Coronary artery (tissue), 2 donors: ENCODE measurements around the gene SAXO1.
"Not testable (repeated sequence)": the region's sequence is repeated elsewhere in the genome, so short reads cannot be mapped to it uniquely, and the experiment has no call there.

Experiments used
- DNase-seq: peaks from one replicate; pipeline ENCODE4 v3.0.0-alpha.2; 2017; ENCODE audit warnings: low spot score
- H3K27ac ChIP-seq, 2 donors: fragments of 200-600 bp; sonication (generic); one replicate each; pipeline ENCODE4 v1.5.1; 2016 to 2019
- H3K4me3 ChIP-seq: fragments of 200-600 bp; sonication (generic); 2 replicates; pipeline ENCODE4 v1.5.1; 2016; ENCODE audit warnings: mild to moderate bottlenecking, moderate library complexity
- TF ChIP-seq, protein P1 (sequence below): fragments of 200-600 bp; sonication (generic); IDR thresholded peaks from one replicate; pipeline ENCODE4 v1.5.1; 2019; ENCODE audit warnings: antibody characterized with exemption

The SAXO1 gene

DNA sequence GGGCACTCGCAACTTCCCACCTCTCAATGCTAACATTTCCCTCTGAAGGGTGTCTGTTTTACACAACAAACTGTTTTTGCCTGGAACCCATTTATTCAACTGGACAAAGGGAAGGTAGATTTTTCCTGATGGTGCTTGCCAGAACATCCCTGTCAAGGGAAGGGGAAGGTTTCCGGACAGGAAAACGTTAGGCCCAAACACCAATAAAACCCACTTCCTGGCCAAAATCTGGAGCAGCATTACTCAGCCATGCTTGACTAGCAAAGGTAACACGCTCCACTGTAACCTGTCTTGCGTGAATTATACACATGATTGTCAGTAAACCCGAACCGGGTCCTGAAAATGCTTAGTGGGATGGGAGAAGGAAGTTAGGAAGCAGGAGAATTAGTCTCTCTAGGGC, 90.2 kb downstream of the SAXO1 start:
- TF ChIP-seq, protein P1, sequence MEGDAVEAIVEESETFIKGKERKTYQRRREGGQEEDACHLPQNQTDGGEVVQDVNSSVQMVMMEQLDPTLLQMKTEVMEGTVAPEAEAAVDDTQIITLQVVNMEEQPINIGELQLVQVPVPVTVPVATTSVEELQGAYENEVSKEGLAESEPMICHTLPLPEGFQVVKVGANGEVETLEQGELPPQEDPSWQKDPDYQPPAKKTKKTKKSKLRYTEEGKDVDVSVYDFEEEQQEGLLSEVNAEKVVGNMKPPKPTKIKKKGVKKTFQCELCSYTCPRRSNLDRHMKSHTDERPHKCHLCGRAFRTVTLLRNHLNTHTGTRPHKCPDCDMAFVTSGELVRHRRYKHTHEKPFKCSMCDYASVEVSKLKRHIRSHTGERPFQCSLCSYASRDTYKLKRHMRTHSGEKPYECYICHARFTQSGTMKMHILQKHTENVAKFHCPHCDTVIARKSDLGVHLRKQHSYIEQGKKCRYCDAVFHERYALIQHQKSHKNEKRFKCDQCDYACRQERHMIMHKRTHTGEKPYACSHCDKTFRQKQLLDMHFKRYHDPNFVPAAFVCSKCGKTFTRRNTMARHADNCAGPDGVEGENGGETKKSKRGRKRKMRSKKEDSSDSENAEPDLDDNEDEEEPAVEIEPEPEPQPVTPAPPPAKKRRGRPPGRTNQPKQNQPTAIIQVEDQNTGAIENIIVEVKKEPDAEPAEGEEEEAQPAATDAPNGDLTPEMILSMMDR: no peak
- no peak overlapping the region for H3K27ac ChIP-seq
- DNase-seq: no peak
- no peak overlapping the region for H3K4me3 ChIP-seq

DNA sequence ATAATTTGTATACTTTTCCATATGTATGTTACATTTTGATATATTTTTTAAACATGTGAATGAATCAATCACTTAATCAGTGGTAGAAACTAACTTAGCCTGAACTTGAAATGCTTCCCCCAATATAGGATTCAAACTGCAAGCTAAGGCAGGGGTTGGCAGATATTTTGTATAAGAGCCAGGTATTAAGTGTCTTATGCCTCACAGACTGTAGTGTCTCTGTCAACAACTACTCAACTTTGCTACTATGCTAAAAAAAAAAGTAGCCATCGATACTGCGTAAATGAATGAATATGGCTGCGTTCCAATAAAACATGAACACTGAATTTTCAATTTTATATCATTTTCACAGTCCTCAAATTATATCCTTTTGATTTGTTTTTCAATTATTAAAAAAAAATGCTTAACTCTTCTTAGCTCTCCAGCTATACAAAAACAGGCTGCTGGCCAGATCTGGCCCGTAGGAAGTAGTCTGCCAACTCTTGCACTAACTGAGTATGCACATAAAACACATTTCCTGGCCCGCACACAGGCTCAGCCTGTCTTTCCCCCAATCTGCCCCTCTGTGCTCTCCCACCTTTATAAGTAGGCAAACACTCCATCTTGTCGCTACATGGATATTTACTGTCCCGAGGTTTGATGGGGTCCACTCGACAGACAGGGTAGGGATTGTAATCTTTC, 91.8 kb downstream of the SAXO1 start:
- Histone ChIP-seq H3K4me3 (no peak overlapping the region), H3K27ac (no peak overlapping the region)
- no peak for DNase-seq
- TF ChIP-seq, protein P1: no peak

DNA sequence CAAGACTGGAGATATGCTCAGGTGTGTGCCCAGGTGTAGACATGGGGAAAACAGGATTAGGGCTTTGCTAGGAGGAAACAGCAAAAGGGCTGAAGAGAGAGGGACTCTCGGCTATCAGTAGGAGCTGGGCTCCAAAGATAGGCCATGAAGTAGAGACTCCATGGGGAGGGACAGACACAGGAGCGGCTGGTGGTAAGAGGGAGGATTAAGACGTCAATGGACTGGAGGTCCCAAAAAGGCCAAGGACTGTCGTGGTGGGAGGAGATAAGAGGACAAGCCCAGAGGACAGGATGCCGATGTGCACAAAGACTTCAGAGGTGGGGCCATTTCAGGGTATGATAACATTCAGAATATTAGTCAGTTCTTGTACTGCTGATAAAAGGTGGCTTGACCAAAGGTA, 93.1 kb downstream of the SAXO1 start:
- TF ChIP-seq, protein P1: no peak

DNA sequence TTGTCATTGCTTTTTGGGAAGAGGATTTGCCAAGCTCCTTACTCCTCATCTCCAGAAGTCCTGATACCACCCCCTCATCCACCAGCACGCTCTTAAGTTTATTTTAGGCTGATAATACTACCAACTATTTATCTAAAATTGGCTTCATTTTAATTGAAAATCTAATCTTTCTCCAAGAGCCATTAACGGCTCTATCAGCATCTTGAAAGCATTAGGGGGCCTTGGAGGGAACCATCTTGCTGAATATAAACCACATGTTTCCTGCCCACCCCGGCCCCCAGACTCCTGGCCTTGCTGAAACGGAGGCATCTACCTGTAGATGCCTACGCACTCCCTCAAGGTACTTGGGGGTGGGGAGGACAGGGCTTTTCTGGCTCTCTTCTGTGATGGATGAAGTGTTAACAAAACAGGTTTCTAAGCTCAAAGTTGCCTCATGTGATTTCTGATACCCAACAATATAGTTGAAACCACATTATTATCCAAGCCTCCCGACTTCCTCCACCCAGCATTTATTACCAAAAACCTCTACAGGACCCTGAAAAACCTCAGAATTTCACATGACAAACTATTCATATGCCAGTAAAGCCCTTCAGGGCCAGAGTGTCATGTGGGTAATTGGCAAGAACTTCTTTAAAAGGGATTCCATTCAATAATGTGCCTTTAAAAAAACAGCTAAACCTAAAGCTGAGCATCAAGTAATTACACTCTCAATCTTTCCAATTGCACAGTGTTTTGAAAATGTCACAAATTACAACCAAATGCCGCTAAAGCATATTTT, 96.7 kb downstream of the SAXO1 start:
- TF ChIP-seq, protein P1: no peak
- no peak for DNase-seq
- Histone ChIP-seq H3K4me3 (no peak overlapping the region), H3K27ac (no peak overlapping the region)

More for the DNA sequence above, 93.1 kb downstream of the SAXO1 start:
- no peak overlapping the region for H3K27ac ChIP-seq
- no peak for DNase-seq
- H3K4me3 ChIP-seq: no peak overlapping the region

DNA sequence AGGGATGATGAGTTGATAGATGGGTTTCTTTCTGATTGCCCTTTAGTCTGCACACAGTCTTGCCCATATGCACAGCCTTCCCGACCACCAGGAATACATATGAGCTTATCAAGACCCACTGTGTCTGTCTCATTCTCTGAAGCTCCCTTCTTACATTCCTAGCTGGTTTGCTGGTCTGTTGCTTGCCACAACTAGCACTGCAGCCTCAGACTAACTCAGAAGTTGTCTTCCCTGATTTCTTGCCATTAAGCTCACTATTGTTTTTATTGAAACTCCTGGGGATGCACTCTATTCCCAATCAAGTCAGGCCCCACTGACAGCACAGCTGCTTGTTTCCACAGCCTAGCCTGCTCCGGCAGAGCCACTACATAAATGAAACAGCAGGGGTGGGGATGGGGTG, 97.5 kb downstream of the SAXO1 start:
- H3K27ac ChIP-seq: no peak overlapping the region
- TF ChIP-seq, protein P1: no peak
- no peak for DNase-seq

DNA sequence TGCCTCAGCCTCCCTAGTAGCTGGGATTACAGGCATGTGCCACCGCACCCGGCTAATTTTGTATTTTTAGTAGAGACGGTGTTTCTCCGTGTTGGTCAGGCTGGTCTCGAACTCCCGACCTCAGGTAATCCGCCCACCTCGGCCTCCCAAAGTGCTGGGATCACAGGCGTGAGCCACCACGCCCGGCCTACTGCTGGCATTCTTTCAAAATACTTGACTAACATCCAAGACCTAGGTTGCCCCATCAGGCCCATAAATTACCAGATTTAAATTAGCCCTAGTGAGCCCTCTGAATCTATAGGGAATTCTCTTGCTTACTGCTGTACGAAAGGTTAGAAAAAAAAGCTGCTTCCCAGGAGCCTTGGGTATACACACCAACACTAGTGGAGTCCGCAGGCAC, 102.4 kb downstream of the SAXO1 start:
- not testable (repeated sequence) for H3K27ac ChIP-seq, DNase-seq, H3K4me3 ChIP-seq

More for the DNA sequence above, 97.5 kb downstream of the SAXO1 start:
- H3K4me3 ChIP-seq: no peak overlapping the region

DNA sequence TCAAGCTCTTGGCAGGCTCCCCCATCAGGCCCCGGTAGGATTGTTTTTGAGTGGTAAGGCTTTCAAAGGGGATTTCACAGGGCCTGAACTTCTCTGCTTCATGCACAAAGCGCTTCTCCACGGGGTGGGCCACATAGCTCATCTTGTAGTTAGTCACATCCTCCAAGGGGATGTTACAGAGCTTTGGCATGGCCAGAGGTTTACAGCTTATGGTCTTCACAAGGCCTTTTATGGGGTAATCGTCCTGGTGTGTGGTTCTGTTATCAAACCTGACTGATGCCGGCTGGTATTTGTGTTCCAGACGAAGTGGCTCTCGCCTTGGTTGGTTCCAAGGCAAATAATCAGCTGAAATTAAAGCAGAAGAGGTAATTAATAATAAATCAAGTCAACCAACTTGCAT, 104.3 kb downstream of the SAXO1 start:
- DNase-seq: no peak
- Histone ChIP-seq H3K4me3 (no peak overlapping the region), H3K27ac (no peak overlapping the region)
- TF ChIP-seq, protein P1: no peak
